Trophoblast cell (in vitro differentiated cells and primary cell): ENCODE data around the gene JUP.

ENCODE experiments used
- DNase-seq, 2 donors: peaks; one replicate each; pipeline ENCODE4 v3.0.0-alpha.2; 2016
- H2AFZ ChIP-seq: 2 replicates; pipeline ENCODE4 v1.6.1; 2013; ENCODE audit warnings: low read length, moderate library complexity, mild to moderate bottlenecking; ENCODE audit not compliant: insufficient read depth, poor library complexity
- H2AK5ac ChIP-seq: 2 replicates; pipeline ENCODE4 v1.6.1; 2013; ENCODE audit warnings: mild to moderate bottlenecking, low read length
- H2BK120ac ChIP-seq: 2 replicates; pipeline ENCODE4 v1.6.1; 2013; ENCODE audit warnings: low read length, mild to moderate bottlenecking, moderate library complexity; ENCODE audit not compliant: insufficient read depth, poor library complexity
- H2BK12ac ChIP-seq: 2 replicates; pipeline ENCODE4 v1.6.1; 2013; ENCODE audit warnings: mild to moderate bottlenecking, low read length, moderate library complexity
- H2BK5ac ChIP-seq: 2 replicates; pipeline ENCODE4 v1.6.1; 2013; ENCODE audit warnings: low read length, low read depth, moderate library complexity, mild to moderate bottlenecking; ENCODE audit not compliant: poor library complexity
- H3K14ac ChIP-seq: 2 replicates; pipeline ENCODE4 v1.6.1; 2013; ENCODE audit warnings: mild to moderate bottlenecking, low read length
- H3K18ac ChIP-seq: 2 replicates; pipeline ENCODE4 v1.6.1; 2013; ENCODE audit warnings: mild to moderate bottlenecking, low read length
- H3K23ac ChIP-seq: 2 replicates; pipeline ENCODE4 v1.6.1; 2013; ENCODE audit warnings: low read length
- H3K27ac ChIP-seq: 2 replicates; pipeline ENCODE4 v1.5.1; 2013; ENCODE audit warnings: low read depth, mild to moderate bottlenecking, inconsistent platforms, low read length, moderate library complexity
- H3K27me3 ChIP-seq: 2 replicates; pipeline ENCODE4 v1.6.1; 2013; ENCODE audit warnings: inconsistent platforms, mild to moderate bottlenecking, low read length, moderate library complexity; ENCODE audit not compliant: insufficient read depth
- H3K36me3 ChIP-seq, 2 experiments: 1 replicate in 1 of 2; 2 replicates in 1 of 2; pipeline ENCODE4 v1.6.1; 2013; ENCODE audit warnings: low read length in 2 of 2, mild to moderate bottlenecking in 2 of 2, moderate library complexity in 1 of 2; ENCODE audit not compliant: insufficient read depth in 2 of 2, control insufficient read depth in 1 of 2
- H3K4ac ChIP-seq: 2 replicates; pipeline ENCODE4 v1.6.1; 2013; ENCODE audit warnings: low read depth, mild to moderate bottlenecking, low read length, moderate library complexity
- H3K4me1 ChIP-seq, 2 experiments: 1 replicate in 1 of 2; 2 replicates in 1 of 2; pipeline ENCODE4 v1.6.1; 2013; ENCODE audit warnings: low read length in 2 of 2, mild to moderate bottlenecking in 2 of 2, moderate library complexity in 1 of 2; ENCODE audit not compliant: insufficient read depth in 2 of 2, control insufficient read depth in 1 of 2
- H3K4me2 ChIP-seq: 2 replicates; pipeline ENCODE4 v1.6.1; 2013; ENCODE audit warnings: inconsistent platforms, mild to moderate bottlenecking, low read length, moderate library complexity
- H3K4me3 ChIP-seq: 2 replicates; pipeline ENCODE4 v1.5.1; 2013; ENCODE audit warnings: mild to moderate bottlenecking, low read depth, low read length, inconsistent platforms
- H3K79me1 ChIP-seq: one replicate; pipeline ENCODE4 v1.6.1; 2013; ENCODE audit warnings: low read length
- H3K79me2 ChIP-seq: 2 replicates; pipeline ENCODE4 v1.6.1; 2013; ENCODE audit warnings: low read length, mild to moderate bottlenecking; ENCODE audit not compliant: control insufficient read depth, insufficient read depth, poor library complexity
- H3K9ac ChIP-seq: 2 replicates; pipeline ENCODE4 v1.6.1; 2013; ENCODE audit warnings: mild to moderate bottlenecking, low read length
- H3K9me3 ChIP-seq: 2 replicates; pipeline ENCODE4 v1.6.1; 2013; ENCODE audit warnings: low read depth, mild to moderate bottlenecking, control low read depth, inconsistent platforms, low read length; ENCODE audit not compliant: insufficient read depth
- H4K12ac ChIP-seq: 2 replicates; pipeline ENCODE4 v1.6.1; 2013; ENCODE audit warnings: low read depth, mild to moderate bottlenecking, low read length, moderate library complexity
- H4K8ac ChIP-seq: 2 replicates; pipeline ENCODE4 v1.6.1; 2013; ENCODE audit warnings: low read depth, mild to moderate bottlenecking, low read length, moderate library complexity
- H4K91ac ChIP-seq: one replicate; pipeline ENCODE4 v1.6.1; 2013; ENCODE audit warnings: low read depth, mild to moderate bottlenecking, low read length, moderate library complexity
- WGBS: extraction: QIAGEN DNeasy Blood & Tissue Kit; methylation state at CpG from one replicate; pipeline ENCODE4 v1.1.7; 2013; ENCODE audit warnings: missing lambda C conversion rate; ENCODE audit not compliant: insufficient read length, insufficient coverage; ENCODE audit errors: extremely low coverage; 5-methylcytosine and 5-hydroxymethylcytosine counted together

JUP gene

GRCh38 chr17:41734949-41735313 is 51.6 kb downstream of the JUP start:
- H2AK5ac ChIP-seq = no peak overlapping the region
- peak overlapping the region; percentile 83 for H3K4me2 ChIP-seq
- H3K14ac ChIP-seq = no peak overlapping the region
- H3K23ac ChIP-seq = no peak overlapping the region
- peak overlapping the region; percentile 12 for H2AFZ ChIP-seq
- H2BK12ac ChIP-seq = no peak overlapping the region
- H3K4ac ChIP-seq = no peak overlapping the region
- peak overlapping the region; percentile 13 for H3K4me3 ChIP-seq
- no peak for DNase-seq
- H3K27me3 ChIP-seq = peaks cover 33% of the 10 kb centered on the region
- no peak overlapping the region for H2BK120ac ChIP-seq
- H3K79me2 ChIP-seq = no peaks in the 10 kb centered on the region
- no peak overlapping the region for H3K9ac ChIP-seq
- H3K79me1 ChIP-seq = peaks cover 7% of the 10 kb centered on the region
- no peak overlapping the region for H4K91ac ChIP-seq
- no peak overlapping the region for H3K18ac ChIP-seq
- no peaks in the 10 kb centered on the region for H3K9me3 ChIP-seq
- H4K12ac ChIP-seq = no peak overlapping the region
- no peak overlapping the region for H3K27ac ChIP-seq
- WGBS = no CpG with 5 or more reads among the region's 23 CpGs
- peaks cover 0 to 3% of the 10 kb centered on the region in 2 experiments for H3K36me3 ChIP-seq
- peaks cover 8 to 11% of the 10 kb centered on the region in 2 experiments for H3K4me1 ChIP-seq
- peak overlapping the region; percentile 74 for H4K8ac ChIP-seq
- H2BK5ac ChIP-seq = no peak overlapping the region

GRCh38 chr17:41734139-41734948 is 52.2 kb downstream of the JUP start, which contains the start of gene HAP1:
Gene HAP1, minus strand, starts transcription at chr17:41734643. Its CDS starts 9 bp downstream, at chr17:41734634.
- Histone ChIP-seq H3K23ac (no peak within 1 kb of the TSS), H3K79me2 (no peaks in the 10 kb centered on the region), H2BK120ac (peak within 1 kb of the TSS; percentile 37), H2AFZ (peak within 1 kb of the TSS; percentile 12), H3K9me3 (no peaks in the 10 kb centered on the region), H4K91ac (no peak within 1 kb of the TSS), H2AK5ac (no peak within 1 kb of the TSS), H2BK5ac (no peak within 1 kb of the TSS), H3K14ac (no peak within 1 kb of the TSS), H3K36me3 (peaks cover 0 to 3% of the 10 kb centered on the region in 2 experiments), H2BK12ac (peak within 1 kb of the TSS; percentile 7), H4K8ac (peak within 1 kb of the TSS; percentile 74), H3K4me1 (peaks cover 8 to 11% of the 10 kb centered on the region in 2 experiments), H3K79me1 (peaks cover 7% of the 10 kb centered on the region), H4K12ac (no peak within 1 kb of the TSS), H3K9ac (no peak within 1 kb of the TSS), H3K18ac (no peak within 1 kb of the TSS), H3K27me3 (peaks cover 33% of the 10 kb centered on the region), H3K4me2 (peak within 1 kb of the TSS; percentile 83), H3K4ac (no peak within 1 kb of the TSS), H3K4me3 (peak within 1 kb of the TSS; percentile 61), H3K27ac (no peak within 1 kb of the TSS)
- WGBS = no CpG with 5 or more reads among the region's 77 CpGs
- peak; percentile 14 to 60 for DNase-seq

- Histone ChIP-seq H3K27me3 (peaks cover 33% of the 10 kb centered on the region), H4K91ac (no peak overlapping the region), H3K4me2 (peak overlapping the region; percentile 83), H2BK120ac (no peak overlapping the region), H2AFZ (no peak overlapping the region), H4K8ac (no peak overlapping the region), H3K4me3 (no peak overlapping the region), H2BK5ac (no peak overlapping the region), H3K4ac (no peak overlapping the region), H3K36me3 (peaks cover 0 to 3% of the 10 kb centered on the region in 2 experiments), H2AK5ac (no peak overlapping the region), H2BK12ac (no peak overlapping the region), H3K9ac (no peak overlapping the region), H4K12ac (no peak overlapping the region), H3K23ac (no peak overlapping the region), H3K79me1 (peaks cover 7% of the 10 kb centered on the region), H3K4me1 (peaks cover 8 to 11% of the 10 kb centered on the region in 2 experiments), H3K79me2 (no peaks in the 10 kb centered on the region), H3K14ac (no peak overlapping the region), H3K27ac (no peak overlapping the region), H3K9me3 (no peaks in the 10 kb centered on the region), H3K18ac (no peak overlapping the region)
- no CpG with 5 or more reads among the region's 40 CpGs for WGBS
- no peak for DNase-seq
Observed at GRCh38 chr17:41733348-41734138, 53.0 kb downstream of the JUP start.

GRCh38 chr17:41731836-41732235 is 54.7 kb downstream of the JUP start:
- no CpG with 5 or more reads among the region's 3 CpGs for WGBS
- H3K79me2 ChIP-seq = no peaks in the 10 kb centered on the region
- H2AK5ac ChIP-seq = no peak overlapping the region
- H3K27me3 ChIP-seq = peaks cover 33% of the 10 kb centered on the region
- H3K14ac ChIP-seq = no peak overlapping the region
- no peak overlapping the region for H3K4me2 ChIP-seq
- H3K4ac ChIP-seq = no peak overlapping the region
- no peak overlapping the region for H3K18ac ChIP-seq
- H3K4me3 ChIP-seq = no peak overlapping the region
- no peak overlapping the region for H4K91ac ChIP-seq
- no peak overlapping the region for H4K12ac ChIP-seq
- H3K4me1 ChIP-seq = peaks cover 8 to 11% of the 10 kb centered on the region in 2 experiments
- no peak overlapping the region for H3K23ac ChIP-seq
- no peak overlapping the region for H2AFZ ChIP-seq
- H2BK12ac ChIP-seq = no peak overlapping the region
- no peak overlapping the region for H4K8ac ChIP-seq
- H3K27ac ChIP-seq = no peak overlapping the region
- no peak overlapping the region for H2BK120ac ChIP-seq
- no peak overlapping the region for H2BK5ac ChIP-seq
- H3K36me3 ChIP-seq = peaks cover 0 to 3% of the 10 kb centered on the region in 2 experiments
- H3K79me1 ChIP-seq = peaks cover 2% of the 10 kb centered on the region
- no peaks in the 10 kb centered on the region for H3K9me3 ChIP-seq
- DNase-seq = no peak
- no peak overlapping the region for H3K9ac ChIP-seq
